NCI-H146 (cell line): ENCODE data around the gene IL26.
A peak's percentile ranks its signal among the peaks of the same experiment; 100 is the strongest.
"Not testable (repeated sequence)": the region's sequence is repeated elsewhere in the genome, so short reads cannot be mapped to it uniquely, and the experiment has no call there.

Experiments
- DNase-seq: peaks from one replicate; lab custom pipeline; 2025; lab: John Stamatoyannopoulos, UW

The IL26 gene

GRCh38 chr12:68240079-68240478, 14.5 kb upstream of the IL26 start:
- no peak for DNase-seq

- DNase-seq = no peak
These were observed 13.8 kb upstream of the IL26 start for GRCh38 chr12:68239309-68239982.

- no peak for DNase-seq
These were observed 12.0 kb upstream of the IL26 start for GRCh38 chr12:68237619-68238018.

GRCh38 chr12:68237078-68237477, 11.5 kb upstream of the IL26 start:
- DNase-seq = no peak

- DNase-seq = peak; percentile 34
These were observed 10.9 kb upstream of the IL26 start for GRCh38 chr12:68236421-68237059.

GRCh38 chr12:68235576-68235975, 10.0 kb upstream of the IL26 start:
- DNase-seq = no peak

GRCh38 chr12:68234140-68234539, 8.5 kb upstream of the IL26 start:
- no peak for DNase-seq

GRCh38 chr12:68233498-68233897, 7.9 kb upstream of the IL26 start:
- no peak for DNase-seq

GRCh38 chr12:68231691-68232090, 6.1 kb upstream of the IL26 start:
- no peak for DNase-seq

- no peak for DNase-seq
These were observed 5.6 kb upstream of the IL26 start for GRCh38 chr12:68231229-68231628.

GRCh38 chr12:68229956-68230355, 4.3 kb upstream of the IL26 start:
- DNase-seq = no peak

- DNase-seq = no peak
These were observed 1.7 kb upstream of the IL26 start for GRCh38 chr12:68227356-68227755.

- no peak for DNase-seq
These were observed 861 bp downstream of the IL26 start for GRCh38 chr12:68224613-68225285.

GRCh38 chr12:68223067-68223747, 2.4 kb downstream of the IL26 start:
- peak; percentile 83 for DNase-seq

GRCh38 chr12:68222326-68222725, 3.3 kb downstream of the IL26 start:
- DNase-seq = peak; percentile 22

GRCh38 chr12:68221497-68221896, 4.1 kb downstream of the IL26 start:
- no peak for DNase-seq

GRCh38 chr12:68210875-68211274, 14.7 kb downstream of the IL26 start:
- DNase-seq = no peak

- DNase-seq = not testable (repeated sequence)
These were observed 16.4 kb downstream of the IL26 start for GRCh38 chr12:68209048-68209728.

- peak; percentile 4 for DNase-seq
These were observed 18.3 kb downstream of the IL26 start for GRCh38 chr12:68207276-68207675.

GRCh38 chr12:68206446-68206845, 19.2 kb downstream of the IL26 start:
- DNase-seq = peak; percentile 11

- DNase-seq = no peak
These were observed 22.1 kb downstream of the IL26 start for GRCh38 chr12:68203460-68203875.

GRCh38 chr12:68200854-68201253, 24.8 kb downstream of the IL26 start:
- no peak for DNase-seq
